Measurements from ENCODE around the gene TADA2A.

TADA2A gene

DNA sequence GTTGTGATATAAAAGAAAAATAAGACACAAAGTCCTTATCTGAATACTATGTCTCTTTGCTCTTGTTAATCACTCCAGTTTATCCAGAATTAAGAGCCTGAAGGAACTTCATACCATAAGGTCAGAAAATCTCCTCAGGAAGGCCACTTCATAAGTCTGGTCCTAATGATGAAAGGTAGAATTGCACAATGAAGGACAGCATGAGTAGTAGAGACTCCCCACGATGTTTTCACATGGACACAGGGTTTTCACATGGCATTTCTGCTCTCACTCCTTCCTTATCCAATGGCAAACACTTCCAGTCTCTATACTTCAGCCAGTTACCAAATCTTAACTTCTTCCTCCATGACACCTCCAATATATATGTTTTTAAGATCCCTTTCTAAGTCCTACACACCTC lies 41.1 kb upstream of the TADA2A start:
- TF ChIP-seq, protein P1, sequence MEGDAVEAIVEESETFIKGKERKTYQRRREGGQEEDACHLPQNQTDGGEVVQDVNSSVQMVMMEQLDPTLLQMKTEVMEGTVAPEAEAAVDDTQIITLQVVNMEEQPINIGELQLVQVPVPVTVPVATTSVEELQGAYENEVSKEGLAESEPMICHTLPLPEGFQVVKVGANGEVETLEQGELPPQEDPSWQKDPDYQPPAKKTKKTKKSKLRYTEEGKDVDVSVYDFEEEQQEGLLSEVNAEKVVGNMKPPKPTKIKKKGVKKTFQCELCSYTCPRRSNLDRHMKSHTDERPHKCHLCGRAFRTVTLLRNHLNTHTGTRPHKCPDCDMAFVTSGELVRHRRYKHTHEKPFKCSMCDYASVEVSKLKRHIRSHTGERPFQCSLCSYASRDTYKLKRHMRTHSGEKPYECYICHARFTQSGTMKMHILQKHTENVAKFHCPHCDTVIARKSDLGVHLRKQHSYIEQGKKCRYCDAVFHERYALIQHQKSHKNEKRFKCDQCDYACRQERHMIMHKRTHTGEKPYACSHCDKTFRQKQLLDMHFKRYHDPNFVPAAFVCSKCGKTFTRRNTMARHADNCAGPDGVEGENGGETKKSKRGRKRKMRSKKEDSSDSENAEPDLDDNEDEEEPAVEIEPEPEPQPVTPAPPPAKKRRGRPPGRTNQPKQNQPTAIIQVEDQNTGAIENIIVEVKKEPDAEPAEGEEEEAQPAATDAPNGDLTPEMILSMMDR (IDR thresholded peaks at IDR 0.05): no peak

DNA sequence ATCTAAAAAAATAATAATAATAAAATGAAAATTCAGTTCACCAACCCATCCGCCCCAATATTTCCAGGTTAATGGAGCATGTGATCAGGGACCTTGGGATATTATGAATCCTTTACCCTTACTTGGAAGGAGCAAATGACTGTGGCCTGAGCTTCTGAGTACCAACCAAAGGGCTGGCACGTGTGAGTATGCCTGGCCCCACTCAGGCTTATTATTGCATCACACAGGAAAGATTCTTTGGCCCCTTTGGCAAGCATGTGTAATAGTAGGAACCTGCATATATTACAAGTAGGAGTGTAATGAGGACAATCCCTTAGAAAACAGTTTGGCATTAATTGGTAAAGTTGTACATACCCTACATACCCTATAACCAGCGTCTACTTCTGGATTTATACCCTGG lies 38.1 kb upstream of the TADA2A start:
- TF ChIP-seq, protein P1 (IDR thresholded peaks at IDR 0.05): no peak

DNA sequence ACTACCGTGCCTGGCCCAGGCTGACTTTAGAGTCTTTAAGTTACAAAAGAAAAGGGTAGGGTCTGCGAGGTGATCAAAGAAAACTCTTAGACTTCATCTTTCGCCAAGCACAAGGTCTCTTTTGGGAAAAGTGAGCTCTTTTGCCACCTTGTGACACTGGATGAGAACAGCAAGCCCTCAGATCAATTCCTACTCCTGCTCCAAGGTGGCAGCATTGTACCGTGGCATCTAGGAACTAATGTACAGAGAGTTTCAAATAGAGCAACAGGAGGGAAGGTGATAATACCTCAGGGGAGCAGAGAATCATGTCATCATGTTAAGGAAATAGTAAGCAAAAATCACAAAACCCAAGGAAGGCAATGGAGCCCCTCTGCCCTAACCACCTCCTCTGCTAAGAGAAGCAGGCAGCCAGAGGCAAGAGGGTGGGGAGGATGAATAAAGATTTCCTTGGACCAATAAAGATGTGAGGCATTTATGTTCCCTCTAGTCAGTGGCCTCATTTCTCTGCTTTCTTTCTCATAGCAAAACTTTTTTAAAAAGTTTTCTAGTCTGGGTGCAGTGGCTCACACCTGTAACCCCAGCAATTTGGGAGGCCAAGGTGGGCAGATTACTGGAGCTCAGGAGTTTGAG lies 33.0 kb upstream of the TADA2A start:
- TF ChIP-seq, protein P1 (IDR thresholded peaks at IDR 0.05): peak; percentile 99

DNA sequence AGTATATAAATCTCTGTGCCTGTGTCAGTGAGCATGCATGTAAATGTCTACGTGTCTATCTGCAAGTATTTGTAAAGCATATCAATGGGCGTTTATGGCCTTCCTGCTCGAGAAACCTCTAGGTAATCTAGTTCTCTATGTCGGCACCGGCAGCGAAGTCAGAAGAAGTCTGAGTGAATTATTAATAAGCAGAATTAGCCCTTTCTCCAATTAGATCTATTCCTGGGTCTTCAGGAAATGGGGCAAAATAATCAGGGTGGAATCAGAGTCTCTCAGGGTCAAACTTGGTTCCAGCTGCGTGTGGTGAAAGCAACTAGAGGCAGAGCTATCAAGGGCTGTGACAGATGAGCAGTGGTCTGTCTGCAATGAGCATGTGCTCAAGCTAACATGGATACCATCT lies 31.0 kb upstream of the TADA2A start, which contains the start of gene C17orf78:
C17orf78 (plus strand) TSS at position 280 of the 400 bp plus-strand sequence; CDS start at position 388, 108 bp downstream.
- TF ChIP-seq, protein P1 (IDR thresholded peaks at IDR 0.05): no peak

DNA sequence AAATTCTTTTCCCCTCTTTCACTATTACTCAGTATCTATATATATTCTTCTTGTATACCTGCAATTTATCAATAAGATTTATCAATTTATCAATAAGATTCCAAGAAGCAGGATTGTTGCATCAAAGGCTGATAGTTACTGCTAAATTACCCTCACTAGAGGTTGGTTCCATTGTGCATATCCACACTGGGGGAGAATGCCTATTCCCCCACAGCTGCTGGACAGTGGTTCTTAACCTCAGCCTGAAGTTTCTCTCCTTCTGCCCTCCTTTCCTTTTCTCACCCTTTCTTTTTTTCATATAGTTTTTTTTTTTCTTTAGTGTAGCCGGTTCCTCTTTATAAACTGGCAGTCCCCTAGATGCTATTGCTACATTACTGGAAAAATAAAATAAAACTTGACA lies 24.6 kb upstream of the TADA2A start:
- TF ChIP-seq, protein P1 (IDR thresholded peaks at IDR 0.05): no peak

DNA sequence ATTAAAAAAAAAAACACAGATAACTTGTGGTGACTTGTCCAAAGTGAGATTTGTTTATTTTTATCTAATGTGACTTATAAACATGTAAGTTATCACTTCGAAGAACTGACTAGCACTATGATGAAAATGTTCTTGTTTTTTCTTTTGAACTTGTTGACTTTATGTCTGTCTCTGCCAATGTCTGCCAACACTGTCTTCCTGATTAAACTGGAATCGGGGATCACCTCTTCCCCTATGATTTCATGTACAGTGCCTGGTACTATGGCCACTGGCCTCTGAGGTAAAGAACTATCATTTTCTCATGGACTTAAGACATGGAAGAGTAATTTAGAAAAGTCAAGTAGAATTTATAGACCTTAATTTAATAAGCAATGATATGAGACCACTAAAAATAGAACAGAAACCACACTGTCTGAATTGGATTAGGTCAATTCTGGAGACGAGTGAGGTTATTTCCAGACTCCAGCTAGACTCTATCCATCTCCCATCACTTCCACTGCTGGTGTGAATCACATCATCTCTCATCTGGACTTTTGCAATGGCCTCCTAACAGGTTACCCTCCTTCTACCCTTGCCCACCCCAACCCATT lies 22.0 kb upstream of the TADA2A start:
- TF ChIP-seq, protein P1 (IDR thresholded peaks at IDR 0.05): no peak

DNA sequence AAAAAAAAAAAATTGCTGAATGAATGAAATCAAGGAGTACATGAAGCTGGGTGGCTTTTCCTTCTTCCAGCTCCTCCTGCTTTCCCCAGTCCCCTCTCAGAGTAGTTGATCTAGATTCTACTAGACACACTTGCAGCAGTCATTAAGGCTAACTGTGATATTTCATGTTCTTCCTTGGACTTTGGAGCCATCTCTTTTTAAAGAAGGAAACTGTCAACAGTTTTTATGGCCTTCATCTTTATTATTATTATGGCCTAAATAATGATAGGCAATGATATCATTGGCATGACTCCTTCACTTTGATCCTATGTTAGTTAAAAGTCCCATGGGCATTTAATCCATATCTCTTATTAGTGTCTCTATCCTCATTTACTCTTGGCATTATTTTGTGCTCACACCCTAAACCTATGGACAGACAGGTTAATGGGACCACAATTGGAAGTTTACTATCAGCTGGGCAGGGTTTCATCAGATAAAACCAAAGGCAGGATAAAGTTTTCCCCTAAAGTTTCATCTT lies 21.2 kb upstream of the TADA2A start:
- TF ChIP-seq, protein P1 (IDR thresholded peaks at IDR 0.05): no peak

Measured in LNCAP (cell line).